Measurements from ENCODE around the gene KLHL5. TPM values are rescaled to one million over a fixed set of nuclear protein-coding genes. Genes with fewer than 3 reads are reported as not detected.

Gene KLHL5, protein sequence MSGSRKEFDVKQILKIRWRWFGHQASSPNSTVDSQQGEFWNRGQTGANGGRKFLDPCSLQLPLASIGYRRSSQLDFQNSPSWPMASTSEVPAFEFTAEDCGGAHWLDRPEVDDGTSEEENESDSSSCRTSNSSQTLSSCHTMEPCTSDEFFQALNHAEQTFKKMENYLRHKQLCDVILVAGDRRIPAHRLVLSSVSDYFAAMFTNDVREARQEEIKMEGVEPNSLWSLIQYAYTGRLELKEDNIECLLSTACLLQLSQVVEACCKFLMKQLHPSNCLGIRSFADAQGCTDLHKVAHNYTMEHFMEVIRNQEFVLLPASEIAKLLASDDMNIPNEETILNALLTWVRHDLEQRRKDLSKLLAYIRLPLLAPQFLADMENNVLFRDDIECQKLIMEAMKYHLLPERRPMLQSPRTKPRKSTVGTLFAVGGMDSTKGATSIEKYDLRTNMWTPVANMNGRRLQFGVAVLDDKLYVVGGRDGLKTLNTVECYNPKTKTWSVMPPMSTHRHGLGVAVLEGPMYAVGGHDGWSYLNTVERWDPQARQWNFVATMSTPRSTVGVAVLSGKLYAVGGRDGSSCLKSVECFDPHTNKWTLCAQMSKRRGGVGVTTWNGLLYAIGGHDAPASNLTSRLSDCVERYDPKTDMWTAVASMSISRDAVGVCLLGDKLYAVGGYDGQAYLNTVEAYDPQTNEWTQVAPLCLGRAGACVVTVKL
- 134 TPM for total RNA-seq

GRCh38 chr4:39062094-39062769 lies at the start of gene KLHL5:
Gene KLHL5 (plus strand): TSS chr4:39062232. CDS start chr4:39062653, 421 bp downstream.

DNA sequence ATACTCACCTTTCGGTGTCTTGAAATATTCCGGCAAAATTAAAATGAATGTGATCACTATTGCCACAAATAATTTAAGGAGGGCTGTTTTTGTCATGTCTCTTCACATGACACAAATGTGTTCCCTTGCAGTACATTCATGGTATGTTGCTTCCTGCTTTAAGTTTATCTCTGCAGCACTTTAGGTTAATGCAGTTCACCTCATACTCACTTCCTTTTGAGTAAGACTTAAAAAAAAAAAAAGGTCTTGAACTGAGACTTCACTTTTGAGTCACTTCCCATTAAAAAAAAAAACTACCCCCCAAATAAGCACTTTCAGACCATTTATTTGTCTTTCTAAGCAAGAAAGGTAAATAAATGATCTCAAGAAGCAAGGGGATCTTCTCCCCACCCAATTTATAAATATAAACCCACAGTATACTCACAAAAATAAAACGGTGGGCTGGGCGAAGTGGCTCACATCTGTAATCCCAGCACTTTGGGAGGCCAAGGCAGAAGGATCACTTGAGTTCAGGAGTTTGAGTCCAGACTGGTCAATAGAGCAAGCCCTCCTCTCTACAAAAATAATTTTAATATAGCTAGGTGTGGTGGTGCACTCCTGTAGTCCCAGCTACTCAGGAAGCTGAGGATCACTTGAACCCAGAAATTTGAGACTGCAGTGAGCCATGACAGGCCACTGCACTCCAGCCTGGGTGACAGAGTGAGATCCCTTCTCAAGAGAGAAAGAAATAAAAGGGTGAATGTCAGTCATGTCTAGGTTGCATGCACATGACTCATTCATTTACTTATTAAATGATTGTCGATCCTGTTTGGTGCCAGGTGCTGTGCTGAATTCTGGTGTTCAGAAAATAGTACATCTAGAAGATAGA lies 29.6 kb upstream of the KLHL5 start, which contains the start of gene TMEM156:
Gene TMEM156 (minus strand): TSS at position 192 of the 868 bp plus-strand sequence. CDS start 96 bp downstream, at position 96.

Other genes with a start within 250 kb of the KLHL5 start
- 4.6 TPM for gene TLR6, start 205.4 kb upstream of the KLHL5 start, total RNA-seq
- gene FAM114A1, start 194.4 kb upstream of the KLHL5 start, total RNA-seq: 18.5 TPM
- 0.46 TPM for gene TMEM156, start 29.8 kb upstream of the KLHL5 start, total RNA-seq
- gene WDR19, start 120.3 kb downstream of the KLHL5 start, total RNA-seq: 44.8 TPM